Glutamatergic neuron (in vitro differentiated cells): ENCODE results near the gene RNU1-3. TPM values are rescaled to one million over a fixed set of nuclear protein-coding genes. Genes with fewer than 3 reads are reported as not detected.
A peak's percentile ranks its signal among the peaks of the same experiment; 100 is the strongest.
"Not testable (repeated sequence)": the region's sequence is repeated elsewhere in the genome, so short reads cannot be mapped to it uniquely, and the experiment has no call there.

Source experiments
- DNase-seq: peaks from one replicate; pipeline ENCODE4 v3.0.0; 2022
- H3K27ac Mint-ChIP-seq: one replicate; pipeline ENCODE4 v1.8.0; 2020; ENCODE audit warnings: mild to moderate bottlenecking, mixed read lengths, inconsistent platforms; ENCODE audit not compliant: unreplicated experiment
- H3K27me3 Mint-ChIP-seq: one replicate; pipeline ENCODE4 v1.8.0; 2020; ENCODE audit warnings: mild to moderate bottlenecking, moderate library complexity, mixed read lengths, inconsistent platforms; ENCODE audit not compliant: unreplicated experiment
- H3K36me3 Mint-ChIP-seq: one replicate; pipeline ENCODE4 v1.8.0; 2020; ENCODE audit warnings: mild to moderate bottlenecking, mixed read lengths, inconsistent platforms; ENCODE audit not compliant: unreplicated experiment
- H3K4me1 Mint-ChIP-seq: one replicate; pipeline ENCODE4 v1.8.0; 2020; ENCODE audit warnings: mild to moderate bottlenecking, low read depth, mixed read lengths, inconsistent platforms; ENCODE audit not compliant: unreplicated experiment
- H3K4me3 Mint-ChIP-seq: one replicate; pipeline ENCODE4 v1.8.0; 2020; ENCODE audit warnings: mild to moderate bottlenecking, mixed read lengths, inconsistent platforms; ENCODE audit not compliant: unreplicated experiment
- H3K9me3 Mint-ChIP-seq: one replicate; pipeline ENCODE4 v1.8.0; 2020; ENCODE audit warnings: mild to moderate bottlenecking, moderate library complexity, mixed read lengths, inconsistent platforms; ENCODE audit not compliant: unreplicated experiment
- CTCF ChIP-seq: fragments of 200-600 bp; sonication (generic); IDR thresholded peaks from one replicate; pipeline ENCODE4 v1.5.0; 2021; ENCODE audit not compliant: partially characterized antibody, unreplicated experiment
- total RNA-seq: library from RNA; stranded (reverse); fragmentation: NEBNext Ultra II Directional; extraction: Animal tissue kit (Norgen Biotek cat#: 25700); gene quantifications from one replicate; pipeline ENCODE4 v1.2.1, GENCODE V29; 2021; ENCODE audit not compliant: unreplicated experiment

The RNU1-3 gene
- total RNA-seq, 1 donor from 2014 or later, result 3,598 TPM

DNA sequence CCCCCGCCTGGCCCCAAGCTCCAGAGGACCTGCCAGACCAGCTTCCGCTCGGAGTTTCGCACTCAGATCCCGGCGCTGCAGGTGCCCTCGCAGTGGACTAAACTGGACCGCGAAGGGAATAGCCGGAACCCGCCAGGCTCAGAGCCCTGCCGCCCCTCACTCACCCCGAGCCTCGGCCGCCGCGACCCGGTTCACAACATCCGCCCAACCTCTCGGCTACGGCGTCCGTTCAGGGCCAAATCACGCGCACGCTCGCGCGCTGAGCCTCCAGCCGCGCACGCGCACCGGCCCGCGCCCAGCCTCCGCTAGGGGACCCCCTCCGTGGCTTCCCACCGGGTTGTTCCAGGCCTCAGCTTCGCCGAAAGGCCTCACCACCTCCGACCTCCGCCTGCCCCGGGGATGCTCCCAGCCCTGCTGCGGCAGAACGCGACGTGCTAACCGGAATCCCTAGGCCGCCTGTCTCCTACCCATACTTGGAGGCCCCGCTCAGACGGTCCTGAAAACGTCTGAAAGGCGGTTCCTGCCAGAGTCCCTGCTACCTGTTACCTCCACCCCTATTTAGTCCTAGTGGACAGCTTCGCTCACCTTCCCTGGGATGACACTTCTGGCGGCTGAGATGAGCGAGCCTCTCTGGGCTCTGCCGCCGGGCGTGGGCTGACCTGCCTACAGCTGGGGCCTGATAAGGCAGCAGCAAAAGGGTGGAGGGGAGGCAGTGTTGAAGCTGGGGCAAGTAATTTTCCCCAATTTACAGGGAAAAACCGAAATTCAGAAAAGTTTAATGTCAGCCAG, 22.1 kb downstream of the RNU1-3 start:
- H3K4me1 Mint-ChIP-seq, result not testable (repeated sequence)

DNA sequence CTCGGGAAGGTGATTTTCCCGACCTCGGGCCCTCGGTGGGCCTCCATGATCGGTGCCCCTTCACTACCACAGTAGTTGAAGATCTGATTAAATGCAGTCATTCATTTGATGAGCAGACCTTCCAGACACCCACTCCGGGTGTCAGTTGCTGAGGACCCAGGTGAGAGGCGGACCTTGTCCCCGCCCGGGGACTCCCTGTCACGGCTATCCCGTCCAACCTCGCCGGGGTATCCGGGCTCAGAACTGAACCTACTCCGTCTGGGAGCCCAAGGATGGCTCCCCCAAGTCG, 22.6 kb downstream of the RNU1-3 start:
- Mint-ChIP-seq H3K36me3 (no peaks in the 10 kb centered on the region), H3K27me3 (peaks cover 2% of the 10 kb centered on the region), H3K4me3 (no peak overlapping the region), H3K4me1 (no peaks in the 10 kb centered on the region), H3K9me3 (no peaks in the 10 kb centered on the region), H3K27ac (no peak overlapping the region)
- TF ChIP-seq CTCF, result no peak
- DNase-seq, result no peak

More for the DNA sequence above, 22.1 kb downstream of the RNU1-3 start:
- not testable (repeated sequence) for H3K9me3 Mint-ChIP-seq, H3K4me3 Mint-ChIP-seq, H3K36me3 Mint-ChIP-seq, H3K27ac Mint-ChIP-seq, H3K27me3 Mint-ChIP-seq
- peak; percentile 51 for TF ChIP-seq CTCF
- DNase-seq, result peak; percentile 99

DNA sequence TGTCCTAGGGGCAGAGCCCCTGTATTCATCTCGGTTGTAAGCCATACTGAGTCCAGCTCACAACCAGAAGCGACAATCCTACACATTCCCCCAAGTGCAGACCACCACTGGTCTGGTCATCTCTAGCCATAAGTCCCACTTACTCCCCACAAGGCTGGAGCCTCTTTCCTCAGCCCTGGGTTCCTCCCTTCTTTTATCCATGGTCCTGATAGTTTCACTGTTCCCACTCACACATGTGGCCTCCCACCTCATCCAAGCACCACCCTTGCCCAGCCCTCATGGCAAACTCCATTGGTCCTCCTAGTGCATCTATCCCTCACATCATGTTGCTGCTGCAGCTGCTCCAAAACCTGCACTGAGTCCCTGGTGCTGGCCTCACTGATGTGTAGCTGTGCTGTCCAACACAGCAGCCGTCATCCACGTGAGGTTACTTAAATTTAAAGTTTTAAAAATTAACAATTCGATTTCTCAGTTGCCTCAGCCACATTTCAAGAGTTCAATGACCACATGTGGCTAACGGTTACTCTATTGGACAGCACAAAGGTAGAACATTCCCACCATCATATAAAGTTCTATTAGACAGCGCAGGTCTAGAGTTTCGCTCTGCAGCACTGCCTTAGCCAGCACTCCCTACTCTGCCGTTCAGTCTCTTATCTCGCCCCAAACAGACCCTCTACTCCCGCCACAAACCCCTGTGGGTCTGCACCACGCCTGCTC, 23.1 kb downstream of the RNU1-3 start:
- H3K27ac Mint-ChIP-seq, H3K4me3 Mint-ChIP-seq, H3K9me3 Mint-ChIP-seq, H3K36me3 Mint-ChIP-seq, H3K4me1 Mint-ChIP-seq, H3K27me3 Mint-ChIP-seq: not testable (repeated sequence)
- peak; percentile 16 for DNase-seq

GRCh38 chr1:16643001-16643411, 23.7 kb downstream of the RNU1-3 start:
- not testable (repeated sequence) for H3K27me3 Mint-ChIP-seq

DNA sequence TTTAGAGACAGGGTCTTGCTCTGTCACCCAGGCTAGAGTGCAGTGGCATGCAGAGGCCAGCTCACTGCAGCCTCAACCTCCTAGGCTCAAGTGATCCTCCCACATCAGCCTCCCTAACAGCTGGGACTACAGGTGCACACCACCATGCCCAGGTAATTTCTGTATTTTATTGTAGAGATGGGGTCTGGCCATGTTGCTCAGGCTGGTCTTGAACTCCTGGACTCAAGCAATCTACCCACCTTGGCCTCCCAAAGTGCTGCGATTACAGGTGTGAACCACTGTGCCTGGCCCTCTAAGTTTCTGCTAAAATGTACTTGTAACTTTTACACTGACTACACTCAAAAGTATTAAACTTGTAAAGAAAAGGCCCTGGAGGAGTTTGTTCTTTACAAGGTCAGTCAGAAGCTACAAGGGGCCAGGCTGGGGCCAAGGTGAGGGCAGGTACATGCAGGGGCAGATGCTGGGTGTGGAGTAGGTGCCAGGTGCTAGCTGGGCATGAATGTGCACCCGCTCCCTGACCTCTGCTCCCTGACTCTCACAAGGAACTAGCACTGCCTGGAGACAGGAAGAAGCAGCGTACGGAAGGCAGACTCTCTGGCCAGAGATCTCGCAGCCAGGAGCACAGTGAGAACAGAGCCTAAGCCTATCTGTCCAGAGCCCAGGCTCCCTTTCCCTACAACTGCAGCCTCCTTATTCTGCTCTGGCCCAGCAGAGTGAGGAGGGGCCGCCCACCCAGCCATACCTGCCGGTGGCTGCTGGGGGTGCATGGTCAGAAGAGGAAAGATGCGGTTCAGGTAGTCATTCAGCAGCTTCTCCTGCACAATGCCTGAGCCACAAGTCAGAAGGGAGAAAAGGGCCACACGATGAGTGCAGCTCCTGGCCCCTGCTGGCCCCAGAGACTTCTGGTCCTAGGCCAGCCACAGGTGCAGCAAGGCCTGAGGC, 24.5 kb downstream of the RNU1-3 start:
- not testable (repeated sequence) for H3K9me3 Mint-ChIP-seq, H3K4me3 Mint-ChIP-seq, H3K27me3 Mint-ChIP-seq, H3K36me3 Mint-ChIP-seq, H3K27ac Mint-ChIP-seq, H3K4me1 Mint-ChIP-seq
- peak; percentile 12 for DNase-seq

More at GRCh38 chr1:16643001-16643411, 23.7 kb downstream of the RNU1-3 start:
- H3K27ac Mint-ChIP-seq, H3K36me3 Mint-ChIP-seq, H3K9me3 Mint-ChIP-seq, H3K4me3 Mint-ChIP-seq, H3K4me1 Mint-ChIP-seq: not testable (repeated sequence)
- peak; percentile 16 for DNase-seq

DNA sequence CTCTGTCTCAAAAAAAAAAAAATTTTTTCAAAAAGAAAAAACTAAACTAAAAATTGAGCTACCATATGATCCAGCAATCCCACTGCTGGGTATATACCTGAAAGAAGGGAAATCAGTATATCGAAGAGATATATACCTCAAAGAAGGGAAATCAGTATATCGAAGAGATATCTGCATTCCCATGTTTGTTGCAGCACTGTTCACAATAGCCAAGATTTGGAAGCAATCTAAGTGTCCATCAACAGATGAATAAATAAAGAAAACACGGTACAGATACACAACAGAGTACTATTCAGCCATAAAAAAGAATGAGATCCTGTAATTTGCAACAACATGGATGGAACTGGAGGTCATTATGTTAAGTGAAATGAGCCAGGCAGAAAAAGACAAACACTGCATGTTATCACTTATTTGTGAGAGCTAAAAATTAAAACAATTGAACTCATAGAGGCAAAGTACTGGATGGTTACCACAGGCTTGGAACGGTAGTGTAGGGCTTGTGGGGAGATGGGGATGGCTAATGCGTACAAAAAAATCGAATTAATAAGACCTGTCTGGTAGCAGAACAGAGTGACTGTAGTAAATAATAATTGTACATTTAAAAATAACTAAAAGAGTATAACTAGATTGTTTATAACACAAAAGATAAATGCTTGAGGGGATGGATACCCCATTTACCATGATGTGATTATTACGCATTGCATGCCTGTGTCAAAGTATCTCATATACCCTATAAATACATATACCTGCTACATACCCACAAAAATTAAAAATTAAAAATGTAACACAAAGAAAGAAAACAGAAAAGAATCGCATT, 25.4 kb downstream of the RNU1-3 start:
- DNase-seq, H3K4me3 Mint-ChIP-seq, H3K27me3 Mint-ChIP-seq, H3K36me3 Mint-ChIP-seq, H3K9me3 Mint-ChIP-seq, H3K27ac Mint-ChIP-seq, H3K4me1 Mint-ChIP-seq: not testable (repeated sequence)

GRCh38 chr1:16639091-16640031, 27.4 kb downstream of the RNU1-3 start:
- peak; percentile 59 for DNase-seq

DNA sequence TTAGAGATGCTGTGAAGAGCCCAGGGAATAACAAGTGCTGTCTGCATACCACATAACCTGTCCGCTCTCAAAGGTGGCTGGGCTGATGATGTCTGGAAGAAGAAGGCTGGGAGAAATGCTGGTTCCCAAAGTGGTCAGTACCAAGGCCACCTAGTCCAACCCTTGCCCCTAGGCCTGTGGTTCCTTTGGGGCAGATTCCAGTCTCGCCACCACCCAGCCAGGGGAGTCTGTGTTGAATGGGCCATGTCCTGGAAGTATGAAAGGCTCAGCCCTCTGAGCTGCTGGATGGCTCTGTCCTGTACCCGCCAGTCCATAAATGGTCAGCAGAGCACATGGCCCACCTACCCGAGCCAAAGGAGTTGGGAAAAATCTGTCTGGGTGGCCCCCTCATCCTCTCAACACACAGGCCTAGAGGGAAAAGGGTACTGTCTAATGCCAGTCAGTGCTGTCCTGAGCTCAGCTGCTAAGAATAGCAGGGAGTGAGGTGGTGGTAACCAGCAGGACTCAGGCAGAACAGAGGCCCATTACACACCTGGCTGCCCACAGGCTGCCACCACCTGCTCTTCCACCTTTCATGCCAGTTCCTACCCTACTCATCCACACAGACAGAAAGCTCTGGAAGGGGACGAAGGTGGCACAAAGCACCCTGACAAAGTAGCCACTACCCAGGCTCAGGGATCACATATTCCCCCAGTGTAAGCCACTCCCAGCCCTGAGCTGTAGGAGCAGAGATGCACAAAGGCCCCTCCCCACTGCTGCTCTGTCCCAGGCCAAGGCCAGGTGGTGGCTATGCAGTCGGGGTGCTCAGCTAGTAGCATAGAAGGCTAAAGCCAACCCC, 28.6 kb downstream of the RNU1-3 start:
- not testable (repeated sequence) for H3K4me3 Mint-ChIP-seq, H3K27ac Mint-ChIP-seq, H3K4me1 Mint-ChIP-seq, H3K36me3 Mint-ChIP-seq, H3K27me3 Mint-ChIP-seq, H3K9me3 Mint-ChIP-seq
- peak; percentile 10 for DNase-seq

More at GRCh38 chr1:16639091-16640031, 27.4 kb downstream of the RNU1-3 start:
- H3K4me1 Mint-ChIP-seq, H3K36me3 Mint-ChIP-seq, H3K27me3 Mint-ChIP-seq, H3K4me3 Mint-ChIP-seq, H3K27ac Mint-ChIP-seq, H3K9me3 Mint-ChIP-seq: not testable (repeated sequence)
